ENCODE data around the gene PDE4B. TPM values are rescaled to one million over a fixed set of nuclear protein-coding genes. Genes with fewer than 3 reads are reported as not detected.
"Not testable (repeated sequence)": the region's sequence is repeated elsewhere in the genome, so short reads cannot be mapped to it uniquely, and the experiment has no call there.

Gene PDE4B
- total and polyA plus RNA-seq, 7 experiments from 2014 or later, result 43.5 to 99.2 (median 46.7) TPM

- no peak for DNase-seq
- CTCF ChIA-PET, result no interaction called here
Measured at GRCh38 chr1:66044912-66045311, 252.2 kb downstream of the PDE4B start.

GRCh38 chr1:66046415-66046814 lies 253.7 kb downstream of the PDE4B start:
- Mint-ChIP-seq H3K4me3 (no peak overlapping the region), H3K36me3 (no peaks in the 10 kb centered on the region), H3K27ac (no peak overlapping the region), H3K27me3 (peaks cover 11 to 48% (median 20%) of the 10 kb centered on the region in 5 donors), H3K4me1 (peaks cover 0 to 1% (median 0%) of the 10 kb centered on the region in 7 donors), H3K9me3 (no peaks in the 10 kb centered on the region)
- intact Hi-C loops (cut with micrococcal nuclease), result no loop called here
- H3K27ac ChIP-seq (ENCODE audit: low read depth, low read length), result no peak overlapping the region
- ATAC-seq, result no peak
- no peak overlapping the region for H3K4me3 ChIP-seq (ENCODE audit: low read length)
- H3K4me1 ChIP-seq (ENCODE audit: control insufficient read depth in 2 of 2, insufficient read depth in 2 of 2, low read length in 2 of 2), result no peaks in the 10 kb centered on the region
- CTCF ChIA-PET, result no interaction called here
- no peaks in the 10 kb centered on the region for H3K9me3 ChIP-seq (ENCODE audit: control insufficient read depth in 2 of 3, low read length in 3 of 3)
- no peaks in the 10 kb centered on the region for H3K36me3 ChIP-seq (ENCODE audit: control insufficient read depth in 2 of 3, insufficient read depth in 3 of 3, low read length in 3 of 3)
- H3K27me3 ChIP-seq (ENCODE audit: control insufficient read depth in 2 of 2, insufficient read depth in 2 of 2, low read length in 2 of 2), result no peaks in the 10 kb centered on the region
- POLR2A ChIA-PET, result no interaction called here
- DNase-seq, result no peak

More at GRCh38 chr1:66044912-66045311, 252.2 kb downstream of the PDE4B start:
- H3K27ac ChIP-seq (ENCODE audit: low read depth, low read length), result no peak overlapping the region
- Mint-ChIP-seq H3K4me3 (no peak overlapping the region), H3K4me1 (peaks cover 0 to 1% (median 0%) of the 10 kb centered on the region in 7 donors), H3K27ac (no peak overlapping the region), H3K9me3 (no peaks in the 10 kb centered on the region), H3K36me3 (no peaks in the 10 kb centered on the region), H3K27me3 (peaks cover 17 to 42% (median 21%) of the 10 kb centered on the region in 5 donors)
- intact Hi-C loops (cut with micrococcal nuclease), result no loop called here
- ATAC-seq, result no peak
- no peaks in the 10 kb centered on the region for H3K36me3 ChIP-seq (ENCODE audit: control insufficient read depth in 2 of 3, insufficient read depth in 3 of 3, low read length in 3 of 3)
- H3K4me3 ChIP-seq (ENCODE audit: low read length), result no peak overlapping the region
- no peaks in the 10 kb centered on the region for H3K9me3 ChIP-seq (ENCODE audit: control insufficient read depth in 2 of 3, low read length in 3 of 3)
- H3K27me3 ChIP-seq (ENCODE audit: control insufficient read depth in 2 of 2, insufficient read depth in 2 of 2, low read length in 2 of 2), result no peaks in the 10 kb centered on the region
- POLR2A ChIA-PET, result no interaction called here
- no peaks in the 10 kb centered on the region for H3K4me1 ChIP-seq (ENCODE audit: control insufficient read depth in 2 of 2, insufficient read depth in 2 of 2, low read length in 2 of 2)

GRCh38 chr1:66048011-66048410 lies 255.3 kb downstream of the PDE4B start:
- DNase-seq (no peak), ATAC-seq (no peak)
- H3K9me3 Mint-ChIP-seq, result no peaks in the 10 kb centered on the region
- no peak overlapping the region for H3K4me3 Mint-ChIP-seq
- Histone ChIP-seq H3K4me1 (ENCODE audit: control insufficient read depth in 2 of 2, insufficient read depth in 2 of 2, low read length in 2 of 2) (no peaks in the 10 kb centered on the region), H3K9me3 (ENCODE audit: control insufficient read depth in 2 of 3, low read length in 3 of 3) (no peaks in the 10 kb centered on the region), H3K36me3 (ENCODE audit: control insufficient read depth in 2 of 3, insufficient read depth in 3 of 3, low read length in 3 of 3) (no peaks in the 10 kb centered on the region), H3K4me3 (ENCODE audit: low read length) (no peak overlapping the region), H3K27me3 (ENCODE audit: control insufficient read depth in 2 of 2, insufficient read depth in 2 of 2, low read length in 2 of 2) (no peaks in the 10 kb centered on the region), H3K27ac (ENCODE audit: low read depth, low read length) (no peak overlapping the region)
- intact Hi-C loops (cut with micrococcal nuclease), result no loop called here
- CTCF ChIA-PET, result no interaction called here
- POLR2A ChIA-PET, result no interaction called here
- no peak overlapping the region for H3K27ac Mint-ChIP-seq
- no peaks in the 10 kb centered on the region for H3K36me3 Mint-ChIP-seq
- peaks cover 0 to 2% (median 0%) of the 10 kb centered on the region in 7 donors for H3K4me1 Mint-ChIP-seq
- peaks cover 12 to 48% (median 19%) of the 10 kb centered on the region in 5 donors for H3K27me3 Mint-ChIP-seq

GRCh38 chr1:66050123-66050522 lies 257.4 kb downstream of the PDE4B start:
- CTCF ChIA-PET, result no interaction called here
- Mint-ChIP-seq H3K27me3 (peaks cover 21 to 41% (median 24%) of the 10 kb centered on the region in 5 donors), H3K4me3 (no peak overlapping the region), H3K4me1 (peaks cover 0 to 2% (median 0%) of the 10 kb centered on the region in 7 donors), H3K36me3 (no peaks in the 10 kb centered on the region), H3K9me3 (no peaks in the 10 kb centered on the region), H3K27ac (no peak overlapping the region)
- H3K27me3 ChIP-seq (ENCODE audit: control insufficient read depth in 2 of 2, insufficient read depth in 2 of 2, low read length in 2 of 2), result no peaks in the 10 kb centered on the region
- intact Hi-C loops (cut with micrococcal nuclease), result no loop called here
- no peaks in the 10 kb centered on the region for H3K36me3 ChIP-seq (ENCODE audit: control insufficient read depth in 2 of 3, insufficient read depth in 3 of 3, low read length in 3 of 3)
- no peak for ATAC-seq
- H3K4me1 ChIP-seq (ENCODE audit: control insufficient read depth in 2 of 2, insufficient read depth in 2 of 2, low read length in 2 of 2), result no peaks in the 10 kb centered on the region
- no peak overlapping the region for H3K27ac ChIP-seq (ENCODE audit: low read depth, low read length)
- DNase-seq, result no peak
- POLR2A ChIA-PET, result no interaction called here
- H3K9me3 ChIP-seq (ENCODE audit: control insufficient read depth in 2 of 3, low read length in 3 of 3), result no peaks in the 10 kb centered on the region
- H3K4me3 ChIP-seq (ENCODE audit: low read length), result no peak overlapping the region

DNA sequence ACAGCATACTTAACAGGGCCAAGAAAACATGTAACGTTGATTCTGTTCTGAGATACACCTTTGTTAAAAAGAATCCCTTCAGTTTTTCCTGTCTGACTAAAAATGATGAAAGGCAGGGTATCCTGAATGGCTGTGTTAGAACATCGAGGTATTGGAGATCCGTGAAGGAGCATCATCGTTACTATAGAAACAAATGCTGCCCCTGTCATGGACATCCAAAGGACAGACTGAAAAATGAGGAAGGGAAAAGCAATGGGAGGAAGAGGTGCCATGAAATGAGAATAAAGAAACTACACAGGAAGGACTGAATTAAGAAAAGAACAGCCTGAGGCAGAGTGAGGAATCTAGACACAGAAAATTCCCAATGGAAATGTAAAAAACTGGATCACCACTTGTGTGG lies 257.9 kb downstream of the PDE4B start:
- CTCF ChIA-PET, result no interaction called here
- H3K4me1 Mint-ChIP-seq, result peaks cover 0 to 2% (median 0%) of the 10 kb centered on the region in 7 donors

DNA sequence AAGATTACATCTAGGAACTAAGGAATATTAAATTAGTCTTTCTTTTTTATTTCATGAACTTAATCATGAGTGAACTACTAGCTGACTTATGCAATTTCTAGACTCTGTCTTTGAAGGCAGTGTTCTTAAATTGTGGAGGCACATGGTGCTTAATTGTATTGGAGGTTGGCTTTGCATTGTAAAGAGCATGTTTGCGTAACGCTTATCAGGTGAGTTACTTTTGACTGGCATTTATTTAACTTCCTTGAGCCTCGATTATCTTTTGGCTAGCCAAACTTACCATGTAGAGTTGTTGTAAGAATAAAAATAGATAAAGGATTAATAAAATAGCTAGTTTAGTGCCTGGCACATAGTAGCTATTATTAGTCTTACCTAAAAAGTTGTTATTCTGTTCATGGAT lies 262.4 kb downstream of the PDE4B start:
- POLR2A ChIA-PET, result no interaction called here
- Histone ChIP-seq H3K4me3 (ENCODE audit: low read length) (no peak overlapping the region), H3K27ac (ENCODE audit: low read depth, low read length) (no peak overlapping the region), H3K36me3 (ENCODE audit: control insufficient read depth in 2 of 3, insufficient read depth in 3 of 3, low read length in 3 of 3) (no peaks in the 10 kb centered on the region), H3K27me3 (ENCODE audit: control insufficient read depth in 2 of 2, insufficient read depth in 2 of 2, low read length in 2 of 2) (no peaks in the 10 kb centered on the region), H3K4me1 (ENCODE audit: control insufficient read depth in 2 of 2, insufficient read depth in 2 of 2, low read length in 2 of 2) (no peaks in the 10 kb centered on the region), H3K9me3 (ENCODE audit: control insufficient read depth in 2 of 3, low read length in 3 of 3) (no peaks in the 10 kb centered on the region)
- peaks cover 0 to 2% (median 0%) of the 10 kb centered on the region in 7 donors for H3K4me1 Mint-ChIP-seq
- CTCF ChIA-PET, result no interaction called here
- peaks cover 0 to 10% (median 4%) of the 10 kb centered on the region in 11 donors for H3K9me3 Mint-ChIP-seq
- peaks cover 11 to 26% (median 20%) of the 10 kb centered on the region in 5 donors for H3K27me3 Mint-ChIP-seq
- no peak for ATAC-seq
- intact Hi-C loops (cut with micrococcal nuclease), result no loop called here
- H3K36me3 Mint-ChIP-seq, result no peaks in the 10 kb centered on the region
- H3K27ac Mint-ChIP-seq, result no peak overlapping the region
- DNase-seq, result no peak
- no peak overlapping the region for H3K4me3 Mint-ChIP-seq

More for the DNA sequence above, 257.9 kb downstream of the PDE4B start:
- ATAC-seq (no peak), DNase-seq (no peak)
- Histone ChIP-seq H3K27me3 (ENCODE audit: control insufficient read depth in 2 of 2, insufficient read depth in 2 of 2, low read length in 2 of 2) (no peaks in the 10 kb centered on the region), H3K27ac (ENCODE audit: low read depth, low read length) (no peak overlapping the region), H3K36me3 (ENCODE audit: control insufficient read depth in 2 of 3, insufficient read depth in 3 of 3, low read length in 3 of 3) (no peaks in the 10 kb centered on the region), H3K9me3 (ENCODE audit: control insufficient read depth in 2 of 3, low read length in 3 of 3) (no peaks in the 10 kb centered on the region), H3K4me3 (ENCODE audit: low read length) (no peak overlapping the region), H3K4me1 (ENCODE audit: control insufficient read depth in 2 of 2, insufficient read depth in 2 of 2, low read length in 2 of 2) (no peaks in the 10 kb centered on the region)
- H3K36me3 Mint-ChIP-seq, result no peaks in the 10 kb centered on the region
- peaks cover 17 to 39% (median 22%) of the 10 kb centered on the region in 5 donors for H3K27me3 Mint-ChIP-seq
- no peaks in the 10 kb centered on the region for H3K9me3 Mint-ChIP-seq
- no peak overlapping the region for H3K27ac Mint-ChIP-seq
- no peak overlapping the region for H3K4me3 Mint-ChIP-seq
- POLR2A ChIA-PET, result no interaction called here
- intact Hi-C loops (cut with micrococcal nuclease), result no loop called here

DNA sequence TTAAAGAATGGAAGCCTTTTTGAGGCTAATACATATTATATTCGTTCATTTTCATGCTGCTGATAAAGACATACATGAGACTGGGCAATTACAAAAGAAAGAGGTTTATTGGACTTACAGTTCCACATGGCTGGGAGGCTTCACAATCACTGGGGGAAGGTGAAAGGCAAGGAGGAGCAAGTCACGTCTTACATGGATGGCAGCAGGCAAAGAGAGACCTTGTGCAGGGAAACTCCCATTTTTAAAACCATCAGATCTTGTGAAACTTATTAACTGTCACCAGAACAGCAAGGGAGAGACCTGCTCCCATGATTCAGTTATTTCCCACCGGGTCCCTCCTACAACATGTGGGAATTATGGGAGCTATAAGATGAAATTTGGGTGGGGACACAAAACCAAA lies 264.8 kb downstream of the PDE4B start:
- H3K36me3 Mint-ChIP-seq; H3K4me3 Mint-ChIP-seq; intact Hi-C loops (cut with micrococcal nuclease); CTCF ChIA-PET; H3K4me3 ChIP-seq (ENCODE audit: low read length); DNase-seq; POLR2A ChIA-PET; H3K36me3 ChIP-seq (ENCODE audit: control insufficient read depth in 2 of 3, insufficient read depth in 3 of 3, low read length in 3 of 3); H3K27ac ChIP-seq (ENCODE audit: low read depth, low read length); H3K27ac Mint-ChIP-seq; H3K4me1 ChIP-seq (ENCODE audit: control insufficient read depth in 2 of 2, insufficient read depth in 2 of 2, low read length in 2 of 2); H3K9me3 ChIP-seq (ENCODE audit: control insufficient read depth in 2 of 3, low read length in 3 of 3); H3K4me1 Mint-ChIP-seq; ATAC-seq; H3K27me3 ChIP-seq (ENCODE audit: control insufficient read depth in 2 of 2, insufficient read depth in 2 of 2, low read length in 2 of 2): not testable (repeated sequence)
- Mint-ChIP-seq H3K27me3 (peaks cover 16 to 34% (median 27%) of the 10 kb centered on the region in 5 donors), H3K9me3 (peaks cover 0 to 10% (median 4%) of the 10 kb centered on the region in 11 donors)
